GM12878 (cell line): ENCODE results near the gene IRF2BPL.

ENCODE experiments used
- CREB1 ChIP-seq: IDR thresholded peaks from 2 replicates; pipeline ENCODE4 v1.6.1; 2012; ENCODE audit warnings: low read depth, mild to moderate bottlenecking, inconsistent platforms
- CTCF ChIP-seq, 3 experiments: IDR thresholded peaks in 2 of 3; conservative IDR thresholded peaks in 1 of 3; 2 replicates each; pipeline ENCODE4 v1.5.1; 2011; ENCODE audit warnings: low read depth in 3 of 3, low read length in 3 of 3, mild to moderate bottlenecking in 3 of 3, control low read depth in 2 of 3, moderate library complexity in 2 of 3, inconsistent platforms in 1 of 3, mixed read lengths in 1 of 3; ENCODE audit not compliant: control insufficient read depth in 2 of 3, insufficient read depth in 1 of 3; ENCODE audit errors: extremely low read depth in 1 of 3
- E2F4 ChIP-seq: IDR thresholded peaks from 2 replicates; pipeline ENCODE4 v1.6.1; 2012; ENCODE audit warnings: low read depth, low read length, improper control_type of control experiment
- EED ChIP-seq: sonication (generic); IDR thresholded peaks from 2 replicates; pipeline ENCODE4 v1.6.1; 2016; ENCODE audit warnings: antibody characterized with exemption, low read depth
- EZH2 ChIP-seq: IDR thresholded peaks from 2 replicates; pipeline ENCODE4 v1.6.1; 2012; ENCODE audit warnings: low read depth, mild to moderate bottlenecking, control low read depth, inconsistent platforms, low read length, borderline replicate concordance; ENCODE audit not compliant: control insufficient read depth
- POLR2A ChIP-seq: IDR thresholded peaks from 2 replicates; pipeline ENCODE4 v1.6.1; 2011; ENCODE audit warnings: low read depth, mild to moderate bottlenecking, low read length
- POLR2AphosphoS5 ChIP-seq: IDR thresholded peaks from 2 replicates; pipeline ENCODE4 v1.6.1; 2011; ENCODE audit warnings: mild to moderate bottlenecking, low read length, inconsistent platforms
- RAD21 ChIP-seq: IDR thresholded peaks from 2 replicates; pipeline ENCODE4 v1.6.1; 2011; ENCODE audit warnings: mild to moderate bottlenecking, low read depth, low read length, moderate library complexity; ENCODE audit not compliant: insufficient read depth
- REST ChIP-seq: IDR thresholded peaks from 2 replicates; pipeline ENCODE4 v1.6.1; 2012; ENCODE audit warnings: mild to moderate bottlenecking, low read depth, low read length
- SIN3A ChIP-seq: IDR thresholded peaks from 2 replicates; pipeline ENCODE4 v1.6.1; 2012; ENCODE audit warnings: low read depth, low read length, improper control_type of control experiment
- USF1 ChIP-seq: IDR thresholded peaks from 2 replicates; pipeline ENCODE4 v1.6.1; 2011; ENCODE audit warnings: borderline replicate concordance, low read depth, mild to moderate bottlenecking, moderate library complexity, mixed read lengths, low read length; ENCODE audit not compliant: insufficient read depth; ENCODE audit errors: extremely low read length
- ZNF217 ChIP-seq: fragments of 450-650 bp; IDR thresholded peaks from 2 replicates; pipeline ENCODE4 v1.6.1; 2017; ENCODE audit warnings: antibody characterized with exemption, mild to moderate bottlenecking
- ZNF622 ChIP-seq: fragments of 450-650 bp; IDR thresholded peaks from 2 replicates; pipeline ENCODE4 v1.6.1; 2017; ENCODE audit warnings: mild to moderate bottlenecking, inconsistent platforms

- TF ChIP-seq CTCF (IDR thresholded peaks at IDR 0.05 in 2 of 3, conservative IDR thresholded peaks at IDR 0.05 in 1 of 3; ENCODE audit: control insufficient read depth in 2 of 3, extremely low read depth in 1 of 3, insufficient read depth in 1 of 3, low read depth in 3 of 3, low read length in 3 of 3) = no peak
- TF ChIP-seq POLR2AphosphoS5 = no peak
- no peak for TF ChIP-seq EZH2
- TF ChIP-seq SIN3A = no peak
- TF ChIP-seq ZNF622 = no peak
- no peak for TF ChIP-seq E2F4
- no peak for TF ChIP-seq RAD21
- no peak for TF ChIP-seq CREB1
- TF ChIP-seq POLR2A = no peak
- TF ChIP-seq REST = no peak
- TF ChIP-seq USF1 = no peak
- no peak for TF ChIP-seq EED
- TF ChIP-seq ZNF217 = no peak
These were observed 40.2 kb upstream of the IRF2BPL start for GRCh38 chr14:77068517-77069200.
